GM12878 (cell line): Measurements from ENCODE around the gene TNFRSF14. TPM values are rescaled to one million over a fixed set of nuclear protein-coding genes. Genes with fewer than 3 reads are reported as not detected.

Experiments used
- ATAC-seq: fragments of 200-7000 bp; cut with Tn5 transposase; 3 replicates; pipeline ENCODE4 v1.9.1; 2020; ENCODE audit warnings: mild to moderate bottlenecking, moderate library complexity
- BruUV-seq: library from RNA; stranded (reverse); fragments of 400-500 nt; replicated peaks from 2 replicates; lab custom pipeline; 2021; lab: Mats Ljungman, UMichigan
- CTCF ChIA-PET: fragments of 300-600 bp; sonication (Branson Sonifier 250); formaldehyde crosslinking; extraction: SDS; loops from one replicate; lab custom pipeline; 2021; ENCODE audit warnings: inconsistent platforms; lab: Yijun Ruan, JAX
- POLR2A ChIA-PET: fragments of 350-600 bp; formaldehyde crosslinking; extraction: SDS; loops from one replicate; lab custom pipeline; 2021; ENCODE audit warnings: inconsistent platforms; lab: Charles Lee
- RAD21 ChIA-PET: fragments of 300-600 bp; sonication (Branson Sonifier 250); formaldehyde crosslinking; loops from one replicate; lab custom pipeline; 2023; ENCODE audit warnings: antibody characterized with exemption; ENCODE audit not compliant: unreplicated experiment; lab: Charles Lee
- SMC1A ChIA-PET: fragments of 300-600 bp; sonication (Branson Sonifier 250); formaldehyde crosslinking; loops from one replicate; lab custom pipeline; 2023; ENCODE audit not compliant: unreplicated experiment, uncharacterized antibody; lab: Charles Lee
- DNase-seq: peaks from one replicate; pipeline ENCODE4 v3.0.0-alpha.2; 2011; ENCODE audit warnings: low read depth, low spot score
- FAIRE-seq: peaks from 3 replicates; lab custom pipeline; 2011; peaks lifted over from hg19 to GRCh38; lab: Jason Lieb, UNC
- H2AFZ ChIP-seq: 2 replicates; pipeline ENCODE4 v1.6.0; 2011; ENCODE audit warnings: low read depth, low read length, control low read depth; ENCODE audit not compliant: control insufficient read depth
- H3K27ac ChIP-seq: 2 replicates; pipeline ENCODE4 v1.5.1; 2011; ENCODE audit warnings: control low read depth; ENCODE audit not compliant: control insufficient read depth, insufficient read depth
- H3K27me3 ChIP-seq, 2 experiments: replicated peaks in 1 of 2; 2 replicates each; pipeline versions ENCODE4 v1.6.0 to v1.6.1; 2011; ENCODE audit warnings: low read length in 1 of 2; ENCODE audit not compliant: control insufficient read depth in 2 of 2, insufficient read depth in 2 of 2
- H3K36me3 ChIP-seq, 2 experiments: 2 replicates each; pipeline ENCODE4 v1.5.1; 2011; ENCODE audit warnings: low read length in 1 of 2; ENCODE audit not compliant: control insufficient read depth in 2 of 2, insufficient read depth in 2 of 2
- H3K4me1 ChIP-seq: 2 replicates; pipeline ENCODE4 v1.6.1; 2011; ENCODE audit warnings: mild to moderate bottlenecking, low read length, moderate library complexity, mixed read lengths; ENCODE audit not compliant: control insufficient read depth, insufficient read depth
- H3K4me2 ChIP-seq: 2 replicates; pipeline ENCODE4 v1.6.0; 2011; ENCODE audit warnings: control low read depth; ENCODE audit not compliant: control insufficient read depth, insufficient read depth
- H3K4me3 ChIP-seq: fragments of 200-600 bp; sonication (generic); 2 replicates; pipeline ENCODE4 v1.5.1; 2016
- H3K79me2 ChIP-seq: 2 replicates; pipeline ENCODE4 v1.6.0; 2011; ENCODE audit warnings: low read length; ENCODE audit not compliant: control insufficient read depth, insufficient read depth
- H3K9ac ChIP-seq: 2 replicates; pipeline ENCODE4 v1.8.0; 2011; ENCODE audit warnings: low read length, control low read depth, mixed read lengths; ENCODE audit not compliant: control insufficient read depth, insufficient read depth
- H3K9me3 ChIP-seq: replicated peaks from 3 replicates; pipeline ENCODE4 v1.5.1; 2011; ENCODE audit warnings: mild to moderate bottlenecking, low read length; ENCODE audit not compliant: control insufficient read depth, insufficient read depth
- H4K20me1 ChIP-seq: 2 replicates; pipeline ENCODE4 v1.6.0; 2011; ENCODE audit not compliant: control insufficient read depth, insufficient read depth
- BACH1 ChIP-seq: fragments of 450-650 bp; IDR thresholded peaks from 2 replicates; pipeline ENCODE4 v1.6.1; 2017; ENCODE audit warnings: mild to moderate bottlenecking, borderline replicate concordance
- CREM ChIP-seq: IDR thresholded peaks from 2 replicates; pipeline ENCODE4 v1.6.1; 2014; ENCODE audit warnings: antibody characterized with exemption, low read depth
- FOS ChIP-seq: IDR thresholded peaks from 3 replicates; pipeline ENCODE4 v1.6.1; 2011; ENCODE audit warnings: borderline replicate concordance; ENCODE audit not compliant: insufficient read length; ENCODE audit errors: extremely low read depth
- NBN ChIP-seq: fragments of 450-650 bp; IDR thresholded peaks from 2 replicates; pipeline ENCODE4 v1.6.1; 2016
- NFXL1 ChIP-seq: fragments of 450-650 bp; IDR thresholded peaks from 2 replicates; pipeline ENCODE4 v1.6.1; 2017; ENCODE audit warnings: antibody characterized with exemption, mild to moderate bottlenecking, borderline replicate concordance
- SMARCA5 ChIP-seq: fragments of 450-650 bp; IDR thresholded peaks from 2 replicates; pipeline ENCODE4 v1.6.1; 2017; ENCODE audit warnings: mild to moderate bottlenecking
- TBL1XR1 ChIP-seq: IDR thresholded peaks from 2 replicates; pipeline ENCODE4 v1.6.1; 2012; ENCODE audit warnings: low read depth, low read length, improper control_type of control experiment
- TCF3 ChIP-seq: IDR thresholded peaks from 2 replicates; pipeline ENCODE4 v1.6.1; 2012; ENCODE audit warnings: low read depth, mild to moderate bottlenecking, low read length, borderline replicate concordance; ENCODE audit not compliant: insufficient read depth
- WGBS: methylation state at CpG from one replicate; pipeline ENCODE4 v1.1.6; 2016; ENCODE audit warnings: low lambda C conversion rate; ENCODE audit not compliant: insufficient replicate concordance, insufficient coverage; ENCODE audit errors: missing lambda C conversion rate; 5-methylcytosine and 5-hydroxymethylcytosine counted together
- in situ Hi-C: fragments of 300-500 bp; cut with MboI; formaldehyde crosslinking; loops from 9 replicates; pipeline ENCODE4 v1.14.3; 2018; ENCODE audit warnings: mixed read lengths
- intact Hi-C: fragments of 100-400 bp; cut with micrococcal nuclease; formaldehyde crosslinking; loops from one replicate; pipeline ENCODE4 v1.14.2; 2022; ENCODE audit not compliant: unreplicated experiment
- polyA plus RNA-seq, 11 experiments: library from polyadenylated mRNA; depleted of rRNA in 4 of 11; unstranded in 6 of 11; stranded (reverse) in 5 of 11; fragments of >200 nt; fragmentation: Nextera tagmentation in 4 of 11; fragmentation: Illumina TruSeq in 1 of 11; extraction: Ambion mirVana in 4 of 11; extraction: Trizol in 1 of 11; gene quantifications; 1 replicate in 1 of 11; 2 replicates in 10 of 11; pipeline versions ENCODE4 v1.2.1 to v1.2.3, GENCODE V29; 2011 to 2016; ENCODE audit warnings: inconsistent platforms in 2 of 11, missing spikeins in 2 of 11, low read depth in 1 of 11
- total RNA-seq, 4 experiments: library from RNA; depleted of rRNA in 3 of 4; stranded (reverse); fragments of >200 nt in 3 of 4; fragmentation: Illumina TruSeq in 1 of 4; extraction: Trizol in 1 of 4; gene quantifications; 2 replicates each; pipeline versions ENCODE4 v1.2.1 to v1.2.3, GENCODE V29; 2013 to 2021
- TF ChIP-seq, protein P1 (sequence below): fragments of 450-650 bp; IDR thresholded peaks from 2 replicates; pipeline ENCODE4 v1.6.1; 2018; ENCODE audit warnings: borderline replicate concordance, mild to moderate bottlenecking; ENCODE audit not compliant: partially characterized antibody
- TF ChIP-seq, protein P2 (sequence below): fragments of 450-650 bp; IDR thresholded peaks from 2 replicates; pipeline ENCODE4 v1.6.1; 2018; ENCODE audit warnings: mild to moderate bottlenecking, low read depth, moderate library complexity; ENCODE audit not compliant: partially characterized antibody

The TNFRSF14 gene
- total and polyA plus RNA-seq, 10 of the 15 experiments (the other 5 are each of a cell fraction or from before 2014, with no cell fraction given) = 0.43 to 114 (median 41.5) TPM

GRCh38 chr1:2588661-2589430 is 32.7 kb downstream of the TNFRSF14 start:
- ATAC-seq (no peak), DNase-seq (no peak), FAIRE-seq (no peak)
- Histone ChIP-seq H3K27ac (no peak overlapping the region), H2AFZ (no peak overlapping the region), H3K4me2 (no peak overlapping the region), H3K79me2 (peaks cover 4% of the 10 kb centered on the region), H3K27me3 (no peaks in the 10 kb centered on the region), H3K9ac (no peak overlapping the region), H4K20me1 (no peaks in the 10 kb centered on the region), H3K36me3 (no peaks in the 10 kb centered on the region), H3K4me1 (peaks cover 16% of the 10 kb centered on the region), H3K9me3 (no peaks in the 10 kb centered on the region), H3K4me3 (no peak overlapping the region)
- ChIA-PET SMC1A (no interaction called here), CTCF (no interaction called here), RAD21 (no interaction called here), POLR2A (no interaction called here)
- BruUV-seq = no TSS peak
- no peak for TF ChIP-seq NFXL1
- no peak for TF ChIP-seq FOS
- TF ChIP-seq, protein P1, sequence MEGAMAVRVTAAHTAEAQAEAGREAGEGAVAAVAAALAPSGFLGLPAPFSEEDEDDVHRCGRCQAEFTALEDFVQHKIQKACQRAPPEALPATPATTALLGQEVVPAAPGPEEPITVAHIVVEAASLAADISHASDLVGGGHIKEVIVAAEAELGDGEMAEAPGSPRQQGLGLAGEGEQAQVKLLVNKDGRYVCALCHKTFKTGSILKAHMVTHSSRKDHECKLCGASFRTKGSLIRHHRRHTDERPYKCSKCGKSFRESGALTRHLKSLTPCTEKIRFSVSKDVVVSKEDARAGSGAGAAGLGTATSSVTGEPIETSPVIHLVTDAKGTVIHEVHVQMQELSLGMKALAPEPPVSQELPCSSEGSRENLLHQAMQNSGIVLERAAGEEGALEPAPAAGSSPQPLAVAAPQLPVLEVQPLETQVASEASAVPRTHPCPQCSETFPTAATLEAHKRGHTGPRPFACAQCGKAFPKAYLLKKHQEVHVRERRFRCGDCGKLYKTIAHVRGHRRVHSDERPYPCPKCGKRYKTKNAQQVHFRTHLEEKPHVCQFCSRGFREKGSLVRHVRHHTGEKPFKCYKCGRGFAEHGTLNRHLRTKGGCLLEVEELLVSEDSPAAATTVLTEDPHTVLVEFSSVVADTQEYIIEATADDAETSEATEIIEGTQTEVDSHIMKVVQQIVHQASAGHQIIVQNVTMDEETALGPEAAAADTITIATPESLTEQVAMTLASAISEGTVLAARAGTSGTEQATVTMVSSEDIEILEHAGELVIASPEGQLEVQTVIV = no peak
- TF ChIP-seq CREM = no peak
- no peak for TF ChIP-seq TBL1XR1
- TF ChIP-seq BACH1 = no peak
- TF ChIP-seq TCF3 = no peak
- TF ChIP-seq NBN = no peak
- TF ChIP-seq, protein P2, sequence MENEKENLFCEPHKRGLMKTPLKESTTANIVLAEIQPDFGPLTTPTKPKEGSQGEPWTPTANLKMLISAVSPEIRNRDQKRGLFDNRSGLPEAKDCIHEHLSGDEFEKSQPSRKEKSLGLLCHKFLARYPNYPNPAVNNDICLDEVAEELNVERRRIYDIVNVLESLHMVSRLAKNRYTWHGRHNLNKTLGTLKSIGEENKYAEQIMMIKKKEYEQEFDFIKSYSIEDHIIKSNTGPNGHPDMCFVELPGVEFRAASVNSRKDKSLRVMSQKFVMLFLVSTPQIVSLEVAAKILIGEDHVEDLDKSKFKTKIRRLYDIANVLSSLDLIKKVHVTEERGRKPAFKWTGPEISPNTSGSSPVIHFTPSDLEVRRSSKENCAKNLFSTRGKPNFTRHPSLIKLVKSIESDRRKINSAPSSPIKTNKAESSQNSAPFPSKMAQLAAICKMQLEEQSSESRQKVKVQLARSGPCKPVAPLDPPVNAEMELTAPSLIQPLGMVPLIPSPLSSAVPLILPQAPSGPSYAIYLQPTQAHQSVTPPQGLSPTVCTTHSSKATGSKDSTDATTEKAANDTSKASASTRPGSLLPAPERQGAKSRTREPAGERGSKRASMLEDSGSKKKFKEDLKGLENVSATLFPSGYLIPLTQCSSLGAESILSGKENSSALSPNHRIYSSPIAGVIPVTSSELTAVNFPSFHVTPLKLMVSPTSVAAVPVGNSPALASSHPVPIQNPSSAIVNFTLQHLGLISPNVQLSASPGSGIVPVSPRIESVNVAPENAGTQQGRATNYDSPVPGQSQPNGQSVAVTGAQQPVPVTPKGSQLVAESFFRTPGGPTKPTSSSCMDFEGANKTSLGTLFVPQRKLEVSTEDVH = no peak
- TF ChIP-seq SMARCA5 = no peak
- 87% methylated on average over 23 of the region's 23 CpGs for WGBS
- in situ Hi-C loops = no loop called here
- intact Hi-C loops = no loop called here
